ENCODE data around the gene NYNRIN.
"Not testable (repeated sequence)": the region's sequence is repeated elsewhere in the genome, so short reads cannot be mapped to it uniquely, and the experiment has no call there.

Gene NYNRIN

DNA sequence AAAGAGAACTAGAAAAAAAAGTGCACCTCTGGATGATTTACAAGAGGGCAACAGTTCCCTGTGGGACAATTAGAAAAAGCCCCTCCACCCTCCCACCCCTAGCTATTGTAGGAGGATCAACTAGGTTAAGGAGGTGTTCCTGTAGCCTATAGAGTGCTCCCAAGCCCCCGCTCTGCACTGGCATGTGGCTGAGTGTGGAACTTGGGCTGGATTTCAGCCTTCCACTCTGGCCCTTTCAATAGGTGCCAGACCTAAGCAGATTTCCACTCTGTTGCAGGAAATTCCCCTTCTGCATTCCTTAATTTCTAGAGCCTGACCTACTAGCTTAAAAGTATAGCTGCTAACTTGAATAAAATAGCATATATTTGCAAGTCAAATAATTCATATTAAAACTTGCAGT lies 28.1 kb upstream of the NYNRIN start:
- DNase-seq = no peak

DNA sequence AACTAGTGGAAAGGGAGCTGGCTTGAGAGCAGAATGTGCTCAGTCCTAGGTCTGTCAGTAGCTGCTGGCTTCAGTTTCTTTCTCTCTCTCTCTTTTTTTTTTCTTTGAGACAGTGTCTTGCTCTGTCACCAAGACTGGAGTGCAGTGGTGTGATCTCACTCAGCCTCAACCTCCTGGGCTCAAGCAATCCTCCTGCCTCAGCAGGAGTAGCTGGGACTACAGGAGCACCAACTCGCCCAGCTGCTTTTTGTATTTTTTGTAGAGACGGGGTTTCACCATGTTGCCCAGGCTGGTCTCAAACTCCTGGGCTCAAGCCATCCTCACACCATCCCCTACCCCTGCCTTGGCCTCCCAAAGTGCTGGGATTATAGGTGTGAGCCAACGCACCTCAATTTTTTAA lies 27.2 kb upstream of the NYNRIN start:
- not testable (repeated sequence) for DNase-seq

DNA sequence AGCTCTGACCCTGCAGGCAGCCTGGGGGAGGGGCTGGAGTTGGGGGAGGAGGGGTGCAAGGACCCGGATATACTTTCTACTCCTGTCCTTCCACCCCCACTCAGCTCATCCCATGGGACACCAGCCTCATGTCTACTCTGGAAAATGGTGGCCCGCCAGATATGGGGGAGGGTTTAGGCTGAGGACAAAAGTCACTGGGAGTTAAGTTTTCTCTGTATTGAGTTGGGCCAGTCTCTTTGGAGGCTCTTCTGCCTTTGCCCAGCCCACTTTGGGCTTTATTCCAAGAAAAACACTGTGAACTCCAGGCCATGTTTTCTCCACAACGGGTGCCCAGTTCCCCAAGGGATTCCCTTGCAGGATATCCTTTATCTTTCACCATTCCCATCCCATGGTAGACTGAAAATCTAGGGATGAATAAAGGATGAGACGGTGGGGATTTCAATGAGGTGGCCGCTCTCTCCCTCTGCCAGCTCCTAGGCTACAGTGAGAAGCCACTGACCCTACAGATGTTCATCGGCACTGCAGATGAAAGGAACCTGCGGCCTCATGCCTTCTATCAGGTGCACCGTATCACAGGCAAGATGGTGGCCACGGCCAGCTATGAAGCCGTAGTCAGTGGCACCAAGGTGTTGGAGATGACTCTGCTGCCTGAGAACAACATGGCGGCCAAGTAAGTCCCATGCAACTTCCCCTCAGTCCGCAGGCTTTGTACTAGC lies 25.9 kb upstream of the NYNRIN start:
- no peak for DNase-seq

DNA sequence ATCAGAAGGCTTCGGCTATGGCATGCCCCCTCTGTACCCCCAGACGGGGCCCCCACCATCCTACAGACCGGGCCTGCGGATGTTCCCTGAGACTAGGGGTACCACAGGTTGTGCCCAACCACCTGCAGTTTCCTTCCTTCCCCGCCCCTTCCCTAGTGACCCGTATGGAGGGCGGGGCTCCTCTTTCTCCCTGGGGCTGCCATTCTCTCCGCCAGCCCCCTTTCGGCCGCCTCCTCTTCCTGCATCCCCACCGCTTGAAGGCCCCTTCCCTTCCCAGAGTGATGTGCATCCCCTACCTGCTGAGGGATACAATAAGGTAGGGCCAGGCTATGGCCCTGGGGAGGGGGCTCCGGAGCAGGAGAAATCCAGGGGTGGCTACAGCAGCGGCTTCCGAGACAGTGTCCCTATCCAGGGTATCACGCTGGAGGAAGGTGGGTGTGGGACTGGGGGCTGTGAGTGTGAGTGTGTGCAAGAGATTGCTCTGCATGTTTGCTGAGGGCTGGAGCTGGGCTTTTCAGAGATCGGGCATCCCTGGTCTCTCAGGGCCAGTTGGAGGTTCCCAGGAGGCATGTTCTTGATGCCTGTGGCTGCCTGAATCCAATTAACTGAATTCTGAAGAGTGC lies 22.2 kb upstream of the NYNRIN start:
- DNase-seq = no peak

DNA sequence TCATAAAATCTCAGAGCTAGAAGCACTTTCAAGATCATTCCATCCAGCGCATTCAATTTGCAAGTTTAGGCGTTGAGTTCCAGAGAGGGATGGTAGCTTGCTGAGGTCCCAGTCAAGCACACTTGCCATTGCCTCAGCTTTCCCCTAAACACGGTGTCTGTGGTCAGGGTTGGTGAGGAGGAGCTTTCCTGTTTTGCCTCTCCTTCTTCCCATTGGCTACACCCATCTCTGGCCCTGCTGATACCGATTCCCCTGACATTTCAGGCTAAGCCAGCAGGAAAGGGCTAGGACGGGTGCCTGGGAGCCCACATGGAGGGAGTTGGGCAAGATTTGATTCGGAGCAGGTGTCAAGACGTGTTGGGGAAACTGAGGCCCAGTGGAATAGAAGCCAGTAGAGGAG lies 21.7 kb upstream of the NYNRIN start:
- DNase-seq = no peak

DNA sequence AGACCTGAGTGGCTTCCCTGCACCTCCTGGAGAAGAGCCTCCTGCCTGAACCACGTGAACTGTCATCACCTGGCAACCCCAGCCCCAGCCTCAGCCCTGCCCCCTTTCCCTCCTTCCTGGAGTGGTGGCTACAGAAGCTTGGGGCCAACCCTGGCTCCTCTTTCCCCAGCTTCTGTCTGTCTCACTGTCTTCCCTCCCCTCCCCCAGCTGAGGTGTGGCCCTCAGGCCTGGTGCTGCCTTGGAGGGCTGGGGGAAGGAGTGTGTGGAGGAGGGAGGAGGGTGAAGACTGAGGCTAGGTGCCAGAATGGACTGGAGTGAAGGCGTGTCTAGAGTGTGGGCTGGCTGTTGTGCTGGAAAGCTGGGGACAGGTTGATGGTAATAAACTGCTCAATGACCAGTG lies 21.1 kb upstream of the NYNRIN start:
- DNase-seq = no peak

DNA sequence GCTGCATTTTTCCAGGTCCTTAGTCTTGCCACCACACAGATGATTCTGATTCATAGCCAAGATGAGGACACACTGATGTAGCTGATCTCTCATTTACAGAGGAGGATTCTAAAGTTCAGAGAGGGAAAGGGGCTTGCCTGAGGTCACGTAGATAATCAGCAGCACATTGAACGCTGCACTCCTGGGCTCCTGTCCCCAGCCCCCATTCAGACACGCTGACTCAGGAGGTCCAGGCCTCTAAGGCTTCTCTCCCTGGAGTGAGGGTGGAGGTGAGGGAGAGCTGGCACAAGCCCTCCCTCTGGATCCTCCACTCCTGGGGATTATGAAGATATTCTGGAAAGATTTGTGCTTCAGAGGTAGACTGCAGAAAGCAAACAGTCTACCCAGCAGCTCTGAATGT lies 20.5 kb upstream of the NYNRIN start:
- DNase-seq = no peak

DNA sequence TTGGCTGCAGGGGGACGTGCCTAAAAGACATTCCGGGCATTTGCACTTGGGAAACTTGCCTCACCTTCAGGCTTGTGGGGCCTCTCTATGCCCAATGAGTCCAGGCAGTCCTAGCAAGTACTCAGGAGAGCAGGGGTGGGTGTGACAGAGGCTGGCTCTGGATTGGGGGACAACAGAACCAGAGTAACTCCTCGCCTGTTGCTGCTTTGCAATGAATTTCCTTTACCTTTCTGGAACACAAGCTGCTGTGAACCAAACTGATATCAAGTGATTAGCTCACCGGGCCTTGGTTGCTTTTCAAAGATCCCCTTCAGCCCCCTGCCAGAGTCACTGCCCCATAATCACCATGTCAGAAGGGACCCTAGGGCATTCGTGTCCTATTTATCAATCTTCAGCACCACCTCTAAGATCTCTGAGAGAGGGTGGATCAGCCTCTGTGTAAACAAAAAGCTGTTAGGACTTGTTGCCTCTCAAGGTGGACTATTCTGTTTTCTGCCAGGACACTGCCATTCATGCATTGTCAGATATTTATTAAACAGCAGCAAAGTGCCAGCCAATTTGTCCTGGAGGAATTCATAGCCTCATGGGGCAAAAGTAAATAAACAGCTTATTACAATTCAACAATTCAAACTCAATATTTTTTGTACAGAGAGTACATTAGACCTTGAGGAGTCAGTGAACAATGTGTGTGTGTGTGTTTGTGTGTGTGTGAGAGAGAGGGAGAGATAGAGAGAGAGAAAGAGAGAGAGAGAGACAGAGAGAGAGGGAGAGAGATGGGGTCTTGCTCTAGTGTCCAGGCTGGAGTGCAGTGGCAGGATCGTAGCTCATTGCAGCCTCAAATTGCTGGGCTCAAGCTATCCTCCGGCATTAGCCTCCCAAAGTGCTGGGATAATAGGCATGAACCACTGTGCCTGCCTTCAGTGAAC lies 19.6 kb upstream of the NYNRIN start:
- DNase-seq = no peak

DNA sequence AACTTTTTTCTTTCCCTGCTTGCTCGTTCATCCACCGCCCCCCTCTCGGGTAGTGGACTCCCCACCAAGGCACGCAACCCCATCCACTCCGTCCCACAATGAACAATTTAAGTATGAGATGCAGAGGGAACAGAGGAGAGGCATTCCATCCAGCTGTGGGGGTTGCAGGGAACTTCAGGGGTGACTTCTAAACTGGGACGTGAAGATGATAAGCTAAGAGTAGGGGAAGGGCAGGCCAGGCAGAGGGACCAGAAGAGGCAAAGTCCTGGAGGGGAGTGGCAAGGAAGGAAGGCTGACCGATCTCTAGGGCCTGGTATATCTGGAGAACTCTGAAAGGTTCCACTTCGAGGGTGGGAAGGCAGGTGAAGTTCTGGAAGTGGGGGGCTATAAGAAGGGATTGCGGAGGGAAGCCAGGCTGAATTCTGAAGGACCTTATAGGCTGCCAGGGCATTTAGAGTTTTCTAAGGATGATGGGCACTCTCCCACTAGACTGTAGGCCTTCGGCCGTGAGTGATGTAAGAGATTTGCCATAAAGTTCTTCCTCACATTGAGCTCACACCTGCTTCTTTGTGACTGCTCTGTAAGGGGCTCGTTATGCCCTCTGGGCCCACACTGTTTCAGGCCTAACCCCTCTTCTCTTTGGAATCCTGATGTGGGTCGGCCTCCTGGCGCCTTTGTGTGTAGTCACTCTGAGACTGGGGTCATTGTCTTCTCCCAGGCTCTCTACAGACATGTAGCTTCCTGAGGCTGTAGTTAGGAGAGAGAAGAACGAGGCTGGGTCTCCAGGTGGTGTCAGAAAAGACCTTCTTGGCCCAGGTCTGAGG lies 18.7 kb upstream of the NYNRIN start:
- no peak for DNase-seq

DNA sequence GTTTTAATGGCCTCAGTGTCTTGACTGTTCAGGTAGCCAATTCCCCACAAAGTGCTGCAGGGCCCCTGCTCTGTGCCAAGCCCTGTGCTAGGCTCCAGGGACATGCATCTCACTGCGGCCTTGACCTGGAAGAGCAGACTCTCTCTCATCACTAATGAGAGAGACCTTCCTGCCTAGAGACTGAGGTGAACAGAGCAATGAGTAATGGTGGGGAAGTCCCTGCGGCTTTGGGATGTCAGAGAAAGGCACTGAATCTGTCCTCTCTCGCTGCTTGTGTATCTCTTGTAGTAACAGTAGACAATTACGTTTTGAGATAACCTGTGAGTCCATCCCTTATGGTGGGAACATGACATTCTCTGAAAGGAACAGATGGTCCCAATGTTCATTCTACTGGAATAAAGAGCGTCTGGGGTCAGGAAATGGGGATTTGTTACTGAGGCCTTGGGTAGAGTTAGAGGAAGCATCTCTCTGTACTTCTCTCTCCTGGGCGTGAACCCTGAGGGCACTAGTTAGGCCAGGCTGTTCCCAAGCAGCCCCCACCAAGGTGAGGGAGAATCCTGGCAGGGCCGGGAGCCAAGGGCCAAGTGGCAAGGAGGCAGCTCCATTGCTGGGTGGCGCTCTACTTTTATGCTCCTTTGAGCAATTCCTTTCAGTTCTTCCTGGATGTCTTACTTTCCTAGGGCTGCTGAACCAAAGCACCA lies 17.3 kb upstream of the NYNRIN start:
- DNase-seq = no peak

DNA sequence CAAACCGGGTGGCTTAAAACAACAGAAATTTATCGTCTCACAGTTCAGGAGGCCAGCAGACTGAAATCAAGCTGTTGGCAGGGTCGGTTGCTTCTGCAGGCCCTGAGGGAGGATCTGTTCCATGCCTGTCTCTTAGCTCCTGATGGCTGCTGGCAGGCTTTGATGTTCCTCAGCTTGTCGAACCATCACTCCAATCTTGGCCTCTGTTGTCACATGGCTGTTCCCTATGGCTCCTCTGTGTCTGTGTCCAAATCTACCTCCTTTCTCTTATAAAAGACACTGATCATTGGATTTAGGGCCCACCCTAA lies 16.8 kb upstream of the NYNRIN start:
- DNase-seq = no peak

DNA sequence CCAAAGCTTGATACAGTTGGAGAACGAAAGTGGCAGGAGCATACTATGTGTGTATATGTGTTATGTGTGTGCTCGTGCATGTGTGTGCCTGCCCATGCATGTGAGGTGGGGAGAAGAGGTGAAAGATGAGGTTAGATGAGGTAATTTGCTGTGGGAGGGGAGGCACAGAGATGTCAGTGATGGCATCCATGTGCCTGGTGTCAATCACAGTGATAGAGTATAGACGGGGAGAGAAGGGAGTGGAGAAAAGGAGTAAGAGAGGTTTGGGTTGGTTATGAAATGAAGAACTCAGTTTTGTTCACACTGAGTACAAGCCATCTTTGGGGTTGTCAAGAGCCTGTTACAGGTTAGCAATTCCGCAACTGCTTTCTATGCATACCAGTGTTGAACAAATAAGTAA lies 14.6 kb upstream of the NYNRIN start:
- DNase-seq = no peak

DNA sequence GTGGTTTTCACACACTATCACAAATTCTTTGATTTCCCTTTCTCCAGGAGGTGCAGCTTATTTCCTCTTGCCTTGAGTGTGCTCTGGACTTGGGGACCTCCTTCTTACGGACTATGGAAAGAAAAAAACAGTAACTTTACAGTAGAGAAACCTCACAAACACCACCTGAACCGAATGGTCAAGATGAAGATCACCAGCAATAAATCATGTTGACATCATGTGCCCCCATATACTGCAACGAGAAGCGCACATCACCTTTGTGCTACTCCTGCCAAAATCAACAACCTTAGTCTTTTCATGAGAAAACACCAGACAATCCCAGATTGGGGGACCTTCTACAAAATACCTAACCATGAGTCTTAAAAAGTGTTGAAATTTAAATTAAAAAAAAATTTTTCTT lies 13.3 kb upstream of the NYNRIN start:
- no peak for DNase-seq

DNA sequence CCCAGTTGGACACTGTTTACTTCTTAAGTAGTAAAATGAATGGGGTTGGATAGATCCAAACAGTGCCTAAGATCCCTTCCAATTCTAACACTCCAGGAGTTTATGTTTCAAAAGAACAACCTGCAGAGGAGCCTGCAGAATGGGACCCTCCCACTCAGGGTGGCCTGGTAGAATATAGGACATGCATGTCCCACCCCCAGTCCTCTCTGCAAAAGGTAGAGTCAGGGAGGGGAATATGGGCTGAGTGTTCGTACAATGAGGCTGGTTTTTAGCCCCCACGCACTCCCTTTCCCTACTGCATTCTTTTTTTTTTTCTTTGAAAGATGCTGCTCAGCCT lies 11.8 kb upstream of the NYNRIN start:
- DNase-seq = no peak

DNA sequence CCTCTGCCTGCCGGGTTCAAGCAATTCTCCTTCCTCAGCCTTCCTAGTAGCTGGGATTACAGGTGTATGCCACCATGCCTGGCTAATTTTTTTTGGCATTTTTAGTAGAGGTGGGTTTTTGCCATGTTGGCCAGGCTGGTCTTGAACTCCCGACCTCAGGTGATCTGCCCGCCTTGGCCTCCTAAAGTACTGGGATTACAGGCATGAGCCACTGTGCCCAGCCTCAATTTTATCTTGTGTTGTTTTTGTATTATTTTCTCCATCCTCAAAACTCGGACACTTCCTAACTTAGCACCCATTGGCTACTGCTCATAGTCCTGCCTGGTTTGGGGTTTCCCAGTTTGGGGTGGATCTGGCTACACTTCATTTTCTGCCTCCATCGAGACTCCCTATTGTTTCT lies 11.2 kb upstream of the NYNRIN start:
- DNase-seq = not testable (repeated sequence)

DNA sequence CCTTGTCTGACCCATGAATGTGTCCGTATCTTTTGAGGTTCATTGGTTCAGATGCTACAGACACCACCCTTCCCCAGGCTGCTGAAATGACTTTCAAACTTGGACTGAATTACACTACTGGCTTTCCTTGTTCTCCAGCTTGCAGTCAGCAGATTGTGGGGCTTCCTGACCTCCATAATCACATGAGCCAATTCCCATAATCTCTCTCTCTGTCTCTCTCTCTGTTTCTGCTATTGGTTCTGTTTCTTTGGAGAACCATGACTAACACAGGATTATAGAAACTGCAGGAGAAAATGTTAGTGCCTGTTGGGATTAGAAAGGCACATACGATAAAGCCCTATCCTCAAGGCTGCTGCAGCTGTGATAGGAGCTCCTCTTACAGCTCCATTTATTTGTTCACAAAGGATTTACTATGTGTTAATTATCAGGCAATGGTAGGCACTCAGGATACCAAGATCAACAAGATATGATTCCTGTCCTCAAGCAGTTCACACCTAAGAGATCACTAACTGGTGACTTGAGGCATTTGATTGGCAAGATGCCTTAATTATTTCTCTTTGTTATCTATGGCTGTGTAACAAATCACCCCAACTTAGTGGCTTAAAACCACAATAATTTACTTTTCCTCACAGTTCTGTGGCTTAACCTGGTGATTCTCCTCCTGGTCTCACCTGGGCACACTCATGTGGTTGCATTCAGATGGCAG lies 10.2 kb upstream of the NYNRIN start:
- DNase-seq = no peak

DNA sequence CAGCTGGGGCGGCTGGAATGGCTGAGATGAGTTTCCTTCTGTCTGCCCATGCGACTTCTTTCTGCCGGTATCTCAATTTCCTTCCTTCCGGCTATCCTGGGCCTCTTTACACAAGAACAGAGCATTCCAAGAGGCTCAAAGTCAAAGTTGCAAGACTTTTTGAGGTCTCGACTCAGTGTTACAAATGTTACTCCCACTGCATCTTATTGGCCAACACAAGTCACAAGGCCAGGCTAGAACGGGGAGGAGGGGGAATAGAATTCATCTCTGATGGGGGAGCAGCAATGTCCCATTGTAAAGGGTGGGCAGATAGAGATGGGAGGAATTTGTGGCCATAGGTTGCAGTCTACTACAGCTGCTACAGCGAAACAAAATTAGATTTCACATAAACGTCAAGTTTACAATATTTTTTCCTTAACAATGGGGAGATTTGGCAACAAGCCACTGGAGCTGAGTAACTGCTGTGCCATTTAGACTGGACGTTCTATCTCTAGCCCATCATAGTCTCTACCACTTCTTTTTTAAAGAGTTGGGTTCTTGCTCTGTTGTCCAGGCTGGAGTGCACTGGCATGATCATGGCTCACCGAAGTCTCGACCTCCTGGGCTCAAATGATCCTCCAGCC lies 9.5 kb upstream of the NYNRIN start:
- DNase-seq = no peak

DNA sequence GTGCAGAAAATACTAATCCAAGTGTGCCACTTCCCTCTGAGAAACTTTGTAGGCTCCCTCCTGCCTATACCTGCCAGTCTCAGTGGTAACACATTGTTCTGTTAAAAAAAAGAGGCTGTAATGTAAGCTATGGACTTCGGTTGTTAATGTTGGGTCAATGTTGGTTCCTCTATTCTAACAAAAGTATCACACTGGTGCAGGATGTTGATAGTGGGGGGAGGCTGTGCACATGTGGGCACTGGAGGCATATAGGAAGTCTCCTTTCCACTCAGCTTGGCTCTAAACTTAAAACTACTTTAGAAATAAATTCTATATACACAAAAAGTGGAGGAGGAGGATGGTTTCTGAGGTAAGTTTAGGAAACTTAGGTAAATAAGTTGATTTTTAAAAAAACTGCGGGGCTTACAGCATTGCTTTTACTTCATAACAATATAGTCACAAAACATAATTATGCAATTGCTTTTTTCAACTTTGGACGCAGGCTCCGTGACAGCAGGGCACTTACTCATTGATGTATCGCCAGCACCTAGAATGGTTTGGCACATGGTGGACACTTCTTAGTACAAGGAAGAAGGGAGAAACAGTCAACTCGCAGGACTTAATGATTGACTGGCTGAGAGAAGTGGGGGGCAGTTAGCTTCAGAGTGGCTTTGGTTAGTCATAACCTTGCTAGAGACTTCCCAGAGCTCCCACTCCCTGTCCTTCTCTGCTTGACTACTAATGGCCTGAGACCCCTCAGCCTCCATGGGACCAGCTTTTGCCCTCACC lies 7.9 kb upstream of the NYNRIN start:
- peak; percentile 84 for DNase-seq

DNA sequence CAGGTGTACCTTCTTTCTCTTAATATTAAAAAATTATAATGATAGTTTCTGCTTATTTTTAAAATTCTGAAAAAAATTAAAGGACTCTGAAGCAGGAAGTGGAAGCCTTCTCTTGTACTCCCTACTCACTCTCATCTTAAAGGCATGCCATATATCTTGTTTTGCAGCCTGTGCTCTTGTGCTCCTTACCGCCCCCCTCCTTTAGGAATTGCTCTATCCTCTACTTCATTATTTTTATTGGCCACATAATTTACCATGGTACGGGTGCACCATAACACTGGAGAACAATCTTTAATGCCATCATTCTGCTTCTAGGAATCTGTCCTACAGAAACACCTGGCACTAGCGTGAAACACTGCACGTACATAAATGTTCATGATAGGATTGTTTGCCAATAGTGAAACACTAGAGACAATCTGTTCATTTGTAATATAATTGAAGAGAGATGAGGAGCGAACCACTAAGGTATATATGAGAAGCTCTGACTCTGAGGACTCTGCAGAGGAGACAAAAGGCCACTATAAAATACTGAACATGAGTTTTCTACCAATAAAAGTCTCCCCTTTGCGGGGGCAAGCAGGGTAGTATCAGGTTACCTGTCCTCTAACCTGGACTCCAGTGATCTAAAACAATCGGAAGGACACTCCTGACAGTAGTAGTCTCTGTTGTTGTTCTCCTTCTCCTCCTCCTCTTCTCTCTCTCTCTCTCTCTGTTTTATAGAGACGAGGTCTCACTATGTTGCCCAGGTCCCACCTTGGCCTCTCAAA lies 6.3 kb upstream of the NYNRIN start:
- no peak for DNase-seq

DNA sequence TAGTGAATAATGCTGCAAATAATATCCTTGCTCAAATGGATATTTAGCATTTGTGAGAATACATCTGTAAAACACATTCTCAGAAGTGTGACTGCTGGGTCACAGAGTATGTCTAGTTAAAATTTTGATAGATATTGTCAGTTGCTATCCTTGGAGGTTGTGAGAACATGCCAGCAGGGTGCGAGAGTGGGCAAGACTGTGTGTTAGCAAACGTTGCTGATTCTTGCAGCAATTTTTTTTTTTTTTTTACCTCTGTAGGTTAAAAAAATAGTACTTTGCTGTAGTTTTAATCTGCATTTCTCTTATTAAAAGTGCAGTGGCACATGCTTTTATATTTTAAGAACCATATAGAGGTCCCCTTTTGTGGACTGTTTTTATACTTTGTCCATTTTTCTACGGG lies 4.5 kb upstream of the NYNRIN start:
- no peak for DNase-seq

Measured in KG1 (cell line).